H1 (cell line): ENCODE results near the gene MARCKS.

ENCODE experiments used
- CHD2 ChIP-seq: IDR thresholded peaks from 2 replicates; pipeline ENCODE4 v1.6.1; 2012; ENCODE audit warnings: low read length, improper control_type of control experiment
- CTCF ChIP-seq, 3 experiments: IDR thresholded peaks; 1 replicate in 2 of 3; 2 replicates in 1 of 3; pipeline versions ENCODE4 v1.5.1 to v1.6.1; 2011; ENCODE audit warnings: low read length in 3 of 3, mild to moderate bottlenecking in 3 of 3, inconsistent platforms in 2 of 3, low read depth in 1 of 3, moderate library complexity in 1 of 3; ENCODE audit not compliant: insufficient read depth in 1 of 3; ENCODE audit errors: control extremely low read depth in 1 of 3
- EP300 ChIP-seq, 2 experiments: IDR thresholded peaks; 1 replicate in 1 of 2; 2 replicates in 1 of 2; pipeline ENCODE4 v1.6.1; 2011 to 2012; ENCODE audit warnings: low read depth in 2 of 2, low read length in 2 of 2, mild to moderate bottlenecking in 2 of 2, borderline replicate concordance in 1 of 2, inconsistent platforms in 1 of 2, moderate library complexity in 1 of 2
- EZH2 ChIP-seq: fragments of 200-600 bp; sonication (generic); IDR thresholded peaks from 2 replicates; pipeline ENCODE4 v1.7.1; 2012; ENCODE audit warnings: low read depth, mild to moderate bottlenecking, moderate library complexity, low read length, inconsistent platforms; ENCODE audit not compliant: severe bottlenecking
- POLR2AphosphoS5 ChIP-seq: IDR thresholded peaks from 2 replicates; pipeline ENCODE4 v1.6.1; 2011; ENCODE audit warnings: low read depth, low read length
- SAP30 ChIP-seq: fragments of 300-600 bp; sonication (generic); IDR thresholded peaks from 2 replicates; pipeline ENCODE4 v1.7.1; 2012; ENCODE audit warnings: low read length, moderate library complexity, mild to moderate bottlenecking, inconsistent platforms; ENCODE audit not compliant: insufficient read depth, insufficient replicate concordance
- SP2 ChIP-seq: IDR thresholded peaks from 2 replicates; pipeline ENCODE4 v1.6.1; 2012; ENCODE audit warnings: mild to moderate bottlenecking, low read length, inconsistent platforms

GRCh38 chr6:113855500-113856374 is 1.4 kb upstream of the MARCKS start:
- TF ChIP-seq SP2 = no peak
- peak; percentile 7 for TF ChIP-seq SAP30
- TF ChIP-seq CTCF (IDR thresholded peaks at IDR 0.05; ENCODE audit: control extremely low read depth in 1 of 3, insufficient read depth in 1 of 3, low read depth in 1 of 3, low read length in 3 of 3) = no peak
- TF ChIP-seq CHD2 = no peak
- no peak for TF ChIP-seq EP300 (IDR thresholded peaks at IDR 0.05; ENCODE audit: borderline replicate concordance in 1 of 2, low read depth in 2 of 2, low read length in 2 of 2)
- peak; percentile 41 for TF ChIP-seq EZH2
- no peak for TF ChIP-seq POLR2AphosphoS5
